Loucy (cell line): ENCODE data around the gene ABAT.

Source experiments
- EZH2phosphoT487 ChIP-seq: fragments of 200-600 bp; IDR thresholded peaks from 2 replicates; pipeline ENCODE4 v1.6.1; 2018; ENCODE audit warnings: antibody characterized with exemption, mild to moderate bottlenecking, moderate library complexity, borderline replicate concordance
- TF ChIP-seq, protein P1 (sequence below): fragments of 200-600 bp; sonication (generic); conservative IDR thresholded peaks from 2 replicates; pipeline ENCODE4 v1.5.1; 2014; ENCODE audit warnings: mild to moderate bottlenecking, antibody characterized with exemption, low read length

DNA sequence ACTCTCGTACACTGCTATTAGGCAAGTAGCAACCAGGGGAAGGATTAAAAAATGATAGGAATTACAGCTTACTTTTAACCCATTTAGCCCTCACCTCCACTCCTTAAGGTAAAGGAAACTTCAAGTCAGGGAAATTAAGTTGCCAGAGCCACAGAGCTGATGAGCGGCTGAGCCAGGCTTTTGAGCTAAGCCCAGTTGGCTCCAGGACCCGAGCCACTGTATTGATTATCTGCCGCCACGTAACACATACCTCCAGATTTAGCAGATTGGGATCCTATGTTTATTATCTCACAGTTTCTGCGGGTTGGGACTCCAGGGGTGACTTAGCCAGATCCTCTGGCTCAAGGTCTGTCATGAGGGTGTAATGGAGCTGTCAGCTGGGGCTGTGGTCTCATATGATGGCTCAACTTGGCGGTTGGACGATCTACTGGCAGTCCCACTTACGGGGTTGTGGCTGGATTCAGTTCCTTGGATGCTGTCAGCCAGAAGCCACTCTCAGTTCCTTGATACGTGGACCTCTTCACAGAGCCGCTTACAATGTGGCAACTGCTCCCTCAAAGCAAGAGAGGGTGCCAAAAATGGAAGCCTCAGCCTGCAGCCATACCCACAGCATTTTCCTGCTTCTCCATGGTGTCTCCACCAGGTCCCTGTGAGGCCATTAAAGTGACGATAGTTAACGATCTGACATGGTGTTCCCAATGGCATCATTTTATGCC lies 65.7 kb downstream of the ABAT start:
- TF ChIP-seq, protein P1, sequence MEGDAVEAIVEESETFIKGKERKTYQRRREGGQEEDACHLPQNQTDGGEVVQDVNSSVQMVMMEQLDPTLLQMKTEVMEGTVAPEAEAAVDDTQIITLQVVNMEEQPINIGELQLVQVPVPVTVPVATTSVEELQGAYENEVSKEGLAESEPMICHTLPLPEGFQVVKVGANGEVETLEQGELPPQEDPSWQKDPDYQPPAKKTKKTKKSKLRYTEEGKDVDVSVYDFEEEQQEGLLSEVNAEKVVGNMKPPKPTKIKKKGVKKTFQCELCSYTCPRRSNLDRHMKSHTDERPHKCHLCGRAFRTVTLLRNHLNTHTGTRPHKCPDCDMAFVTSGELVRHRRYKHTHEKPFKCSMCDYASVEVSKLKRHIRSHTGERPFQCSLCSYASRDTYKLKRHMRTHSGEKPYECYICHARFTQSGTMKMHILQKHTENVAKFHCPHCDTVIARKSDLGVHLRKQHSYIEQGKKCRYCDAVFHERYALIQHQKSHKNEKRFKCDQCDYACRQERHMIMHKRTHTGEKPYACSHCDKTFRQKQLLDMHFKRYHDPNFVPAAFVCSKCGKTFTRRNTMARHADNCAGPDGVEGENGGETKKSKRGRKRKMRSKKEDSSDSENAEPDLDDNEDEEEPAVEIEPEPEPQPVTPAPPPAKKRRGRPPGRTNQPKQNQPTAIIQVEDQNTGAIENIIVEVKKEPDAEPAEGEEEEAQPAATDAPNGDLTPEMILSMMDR: no peak
- TF ChIP-seq EZH2phosphoT487: no peak
